Muscle layer of colon (tissue), 2 donors: ENCODE results near the gene CDRT15L2.
"Not testable (repeated sequence)": the region's sequence is repeated elsewhere in the genome, so short reads cannot be mapped to it uniquely, and the experiment has no call there.

Experiments used
- H3K27ac ChIP-seq: one replicate; pipeline ENCODE4 v1.7.0; 2013; ENCODE audit warnings: low read depth, mild to moderate bottlenecking, low read length, moderate library complexity
- H3K27me3 ChIP-seq, 2 donors: one replicate each; pipeline ENCODE4 v1.7.0; 2013; ENCODE audit warnings: low read length in 2 of 2, mild to moderate bottlenecking in 2 of 2; ENCODE audit not compliant: insufficient read depth in 2 of 2, control insufficient read depth in 1 of 2
- H3K36me3 ChIP-seq: one replicate; pipeline ENCODE4 v1.7.0; 2013; ENCODE audit warnings: mild to moderate bottlenecking, low read length; ENCODE audit not compliant: insufficient read depth
- H3K4me1 ChIP-seq: one replicate; pipeline ENCODE4 v1.7.0; 2013; ENCODE audit warnings: mild to moderate bottlenecking, low read length; ENCODE audit not compliant: insufficient read depth
- H3K4me3 ChIP-seq, 2 donors: one replicate each; pipeline ENCODE4 v1.7.0; 2013; ENCODE audit warnings: low read length in 2 of 2, low read depth in 1 of 2, mild to moderate bottlenecking in 1 of 2, moderate library complexity in 1 of 2
- H3K9ac ChIP-seq: one replicate; pipeline ENCODE4 v1.7.0; 2013; ENCODE audit warnings: low read length
- H3K9me3 ChIP-seq: one replicate; pipeline ENCODE4 v1.7.0; 2013; ENCODE audit warnings: mild to moderate bottlenecking, low read length
- donor health status: abdominal sarcoma.
- donor health status: Adenocarcinoma of cecum.

The CDRT15L2 gene

GRCh38 chr17:20583891-20584577 lies 4.5 kb downstream of the CDRT15L2 start:
- not testable (repeated sequence) for H3K4me1 ChIP-seq, H3K9me3 ChIP-seq, H3K27me3 ChIP-seq, H3K4me3 ChIP-seq, H3K36me3 ChIP-seq, H3K27ac ChIP-seq, H3K9ac ChIP-seq

GRCh38 chr17:20588744-20589453 lies 9.4 kb downstream of the CDRT15L2 start:
- not testable (repeated sequence) for H3K4me1 ChIP-seq, H3K27ac ChIP-seq, H3K36me3 ChIP-seq, H3K9me3 ChIP-seq, H3K9ac ChIP-seq, H3K4me3 ChIP-seq, H3K27me3 ChIP-seq

GRCh38 chr17:20589454-20589810 lies 9.9 kb downstream of the CDRT15L2 start:
- not testable (repeated sequence) for H3K4me3 ChIP-seq, H3K4me1 ChIP-seq, H3K27me3 ChIP-seq, H3K36me3 ChIP-seq, H3K9me3 ChIP-seq, H3K9ac ChIP-seq, H3K27ac ChIP-seq

GRCh38 chr17:20591040-20591439 lies 11.5 kb downstream of the CDRT15L2 start:
- H3K27me3 ChIP-seq, H3K9me3 ChIP-seq, H3K9ac ChIP-seq, H3K27ac ChIP-seq, H3K36me3 ChIP-seq, H3K4me1 ChIP-seq, H3K4me3 ChIP-seq: not testable (repeated sequence)

- not testable (repeated sequence) for H3K9ac ChIP-seq, H3K4me1 ChIP-seq, H3K9me3 ChIP-seq, H3K27ac ChIP-seq, H3K4me3 ChIP-seq, H3K27me3 ChIP-seq, H3K36me3 ChIP-seq
These were observed 26.0 kb downstream of the CDRT15L2 start for GRCh38 chr17:20605568-20605967.

GRCh38 chr17:20609490-20609889 lies 30.0 kb downstream of the CDRT15L2 start:
- H3K4me1 ChIP-seq, H3K9ac ChIP-seq, H3K36me3 ChIP-seq, H3K4me3 ChIP-seq, H3K9me3 ChIP-seq, H3K27ac ChIP-seq, H3K27me3 ChIP-seq: not testable (repeated sequence)

- Histone ChIP-seq H3K27ac (no peak overlapping the region), H3K4me3 (no peak overlapping the region), H3K36me3 (no peaks in the 10 kb centered on the region), H3K9ac (no peak overlapping the region), H3K9me3 (no peaks in the 10 kb centered on the region), H3K27me3 (no peaks in the 10 kb centered on the region), H3K4me1 (no peaks in the 10 kb centered on the region)
These were observed 31.8 kb downstream of the CDRT15L2 start for GRCh38 chr17:20611309-20611708.

GRCh38 chr17:20612635-20613034 lies 33.1 kb downstream of the CDRT15L2 start:
- Histone ChIP-seq H3K27me3 (no peaks in the 10 kb centered on the region), H3K36me3 (no peaks in the 10 kb centered on the region), H3K9ac (no peak overlapping the region), H3K4me3 (no peak overlapping the region), H3K9me3 (no peaks in the 10 kb centered on the region), H3K4me1 (no peaks in the 10 kb centered on the region), H3K27ac (no peak overlapping the region)

- Histone ChIP-seq H3K36me3 (no peaks in the 10 kb centered on the region), H3K27ac (no peak overlapping the region), H3K27me3 (no peaks in the 10 kb centered on the region), H3K4me3 (no peak overlapping the region), H3K4me1 (no peaks in the 10 kb centered on the region), H3K9ac (no peak overlapping the region), H3K9me3 (no peaks in the 10 kb centered on the region)
These were observed 33.7 kb downstream of the CDRT15L2 start for GRCh38 chr17:20613248-20613647.

- Histone ChIP-seq H3K36me3 (no peaks in the 10 kb centered on the region), H3K4me3 (no peak overlapping the region), H3K27ac (no peak overlapping the region), H3K9me3 (no peaks in the 10 kb centered on the region), H3K9ac (no peak overlapping the region), H3K4me1 (no peaks in the 10 kb centered on the region), H3K27me3 (no peaks in the 10 kb centered on the region)
These were observed 34.4 kb downstream of the CDRT15L2 start for GRCh38 chr17:20613905-20614304.

- not testable (repeated sequence) for H3K4me3 ChIP-seq, H3K4me1 ChIP-seq, H3K36me3 ChIP-seq, H3K27me3 ChIP-seq, H3K9me3 ChIP-seq, H3K27ac ChIP-seq, H3K9ac ChIP-seq
These were observed 35.9 kb downstream of the CDRT15L2 start for GRCh38 chr17:20615461-20615860.
